Measurements from ENCODE around the gene ST3GAL4.
"Not testable (repeated sequence)": the region's sequence is repeated elsewhere in the genome, so short reads cannot be mapped to it uniquely, and the experiment has no call there.

ST3GAL4 gene

GRCh38 chr11:126355324-126355925 is at the start of gene ST3GAL4:
TSS of gene ST3GAL4 (plus strand) at chr11:126355686. CDS start at chr11:126406156, 50,470 bp downstream.
- DNase-seq = no peak

GRCh38 chr11:126305699-126306098 is 49.8 kb upstream of the ST3GAL4 start:
- no peak for DNase-seq

- no peak for DNase-seq
These were observed 47.8 kb upstream of the ST3GAL4 start for GRCh38 chr11:126307706-126308105.

GRCh38 chr11:126308271-126308671 is 47.2 kb upstream of the ST3GAL4 start:
- DNase-seq = no peak

GRCh38 chr11:126308771-126309170 is 46.7 kb upstream of the ST3GAL4 start:
- DNase-seq = not testable (repeated sequence)

GRCh38 chr11:126310200-126310991 is 45.1 kb upstream of the ST3GAL4 start:
- DNase-seq = no peak

- DNase-seq = no peak
These were observed 44.5 kb upstream of the ST3GAL4 start for GRCh38 chr11:126310992-126311310.

GRCh38 chr11:126311401-126312291 is 43.8 kb upstream of the ST3GAL4 start:
- DNase-seq = no peak

- DNase-seq = no peak
These were observed 42.5 kb upstream of the ST3GAL4 start for GRCh38 chr11:126312961-126313360.

GRCh38 chr11:126313826-126314225 is 41.7 kb upstream of the ST3GAL4 start:
- no peak for DNase-seq

- no peak for DNase-seq
These were observed 38.1 kb upstream of the ST3GAL4 start for GRCh38 chr11:126317432-126317755.

GRCh38 chr11:126317756-126318573 is 37.5 kb upstream of the ST3GAL4 start:
- no peak for DNase-seq

- DNase-seq = no peak
These were observed 36.7 kb upstream of the ST3GAL4 start for GRCh38 chr11:126318574-126319373.

- no peak for DNase-seq
These were observed 36.1 kb upstream of the ST3GAL4 start for GRCh38 chr11:126319374-126319740.

- no peak for DNase-seq
These were observed 32.5 kb upstream of the ST3GAL4 start for GRCh38 chr11:126322996-126323395.

GRCh38 chr11:126327281-126328000 is 28.0 kb upstream of the ST3GAL4 start:
- no peak for DNase-seq

GRCh38 chr11:126328001-126328390 is 27.5 kb upstream of the ST3GAL4 start:
- DNase-seq = no peak

GRCh38 chr11:126328444-126328843 is 27.0 kb upstream of the ST3GAL4 start:
- peak; percentile 21 for DNase-seq

- no peak for DNase-seq
These were observed 26.4 kb upstream of the ST3GAL4 start for GRCh38 chr11:126328938-126329643.

- DNase-seq = no peak
These were observed 25.8 kb upstream of the ST3GAL4 start for GRCh38 chr11:126329644-126330211.

All from NCI-H1417 treated with DMSO at 0.1 percent for 48 hours (cell line).